HEK293T (cell line): ENCODE measurements around the gene MS4A10.

ENCODE experiments used
- ARNT ChIP-seq: fragments of 450-650 bp; IDR thresholded peaks from 2 replicates; pipeline ENCODE4 v1.6.1; 2017; ENCODE audit warnings: mild to moderate bottlenecking
- BHLHE40 ChIP-seq: fragments of 450-650 bp; IDR thresholded peaks from 2 replicates; pipeline ENCODE4 v1.6.1; 2016; ENCODE audit warnings: mild to moderate bottlenecking, moderate library complexity, borderline replicate concordance
- ELF4 ChIP-seq: fragments of 450-650 bp; IDR thresholded peaks from 2 replicates; pipeline ENCODE4 v1.6.1; 2017; ENCODE audit warnings: antibody characterized with exemption
- FOXK2 ChIP-seq: fragments of 450-650 bp; IDR thresholded peaks from 2 replicates; pipeline ENCODE4 v1.6.1; 2016; ENCODE audit warnings: mild to moderate bottlenecking
- FOXM1 ChIP-seq: fragments of 450-650 bp; IDR thresholded peaks from 2 replicates; pipeline ENCODE4 v1.6.1; 2017; ENCODE audit warnings: mild to moderate bottlenecking, borderline replicate concordance
- LEF1 ChIP-seq: fragments of 450-650 bp; IDR thresholded peaks from 2 replicates; pipeline ENCODE4 v1.6.1; 2017; ENCODE audit warnings: mild to moderate bottlenecking, borderline replicate concordance
- NFRKB ChIP-seq: fragments of 450-650 bp; IDR thresholded peaks from 2 replicates; pipeline ENCODE4 v1.6.1; 2016; ENCODE audit warnings: mild to moderate bottlenecking, moderate library complexity
- TARDBP ChIP-seq: fragments of 450-650 bp; IDR thresholded peaks from 2 replicates; pipeline ENCODE4 v1.6.1; 2016
- TF ChIP-seq, protein P1 (sequence below): fragments of 450-650 bp; IDR thresholded peaks from 2 replicates; pipeline ENCODE4 v1.6.1; 2016

GRCh38 chr11:60791153-60791933 is 6.2 kb downstream of the MS4A10 start:
- no peak for TF ChIP-seq FOXK2
- TF ChIP-seq BHLHE40: no peak
- no peak for TF ChIP-seq LEF1
- no peak for TF ChIP-seq TARDBP
- TF ChIP-seq ELF4: no peak
- no peak for TF ChIP-seq ARNT
- TF ChIP-seq, protein P1, sequence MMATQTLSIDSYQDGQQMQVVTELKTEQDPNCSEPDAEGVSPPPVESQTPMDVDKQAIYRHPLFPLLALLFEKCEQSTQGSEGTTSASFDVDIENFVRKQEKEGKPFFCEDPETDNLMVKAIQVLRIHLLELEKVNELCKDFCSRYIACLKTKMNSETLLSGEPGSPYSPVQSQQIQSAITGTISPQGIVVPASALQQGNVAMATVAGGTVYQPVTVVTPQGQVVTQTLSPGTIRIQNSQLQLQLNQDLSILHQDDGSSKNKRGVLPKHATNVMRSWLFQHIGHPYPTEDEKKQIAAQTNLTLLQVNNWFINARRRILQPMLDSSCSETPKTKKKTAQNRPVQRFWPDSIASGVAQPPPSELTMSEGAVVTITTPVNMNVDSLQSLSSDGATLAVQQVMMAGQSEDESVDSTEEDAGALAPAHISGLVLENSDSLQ: no peak
- no peak for TF ChIP-seq NFRKB
- TF ChIP-seq FOXM1: no peak
